ENCODE data around the gene ZC3H7B.

DNA sequence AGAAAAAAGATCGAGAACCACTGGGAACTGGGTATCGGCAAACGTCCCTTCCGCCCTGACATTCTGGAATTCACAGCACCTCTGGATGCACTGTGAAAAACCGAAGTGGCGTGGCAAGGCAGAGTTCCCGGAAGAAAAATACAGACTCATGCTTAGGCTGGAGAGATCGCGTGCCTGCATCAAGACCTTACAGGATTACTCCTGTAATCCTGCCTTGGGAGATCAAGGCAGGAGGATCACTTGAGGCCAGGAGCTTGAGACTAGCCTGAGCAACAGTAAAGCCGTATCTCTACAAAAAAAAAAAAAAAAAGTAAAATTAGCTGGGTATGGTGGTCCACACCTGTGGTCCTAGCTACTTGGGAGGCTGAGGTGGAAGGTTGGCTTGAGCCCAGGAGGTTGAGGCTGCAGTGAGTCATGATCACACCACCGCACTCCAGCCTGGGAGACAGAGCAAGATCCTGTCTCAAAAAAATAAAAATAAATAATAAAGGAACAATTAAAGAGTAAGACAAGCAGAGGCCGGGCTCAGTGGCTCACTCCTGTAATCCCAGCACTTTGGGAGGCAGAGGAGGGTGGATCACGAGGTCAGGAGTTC, 60.5 kb downstream of the ZC3H7B start:
- no peak for TF ChIP-seq POLR2A (IDR thresholded peaks at IDR 0.05)
- TF ChIP-seq, protein P1, sequence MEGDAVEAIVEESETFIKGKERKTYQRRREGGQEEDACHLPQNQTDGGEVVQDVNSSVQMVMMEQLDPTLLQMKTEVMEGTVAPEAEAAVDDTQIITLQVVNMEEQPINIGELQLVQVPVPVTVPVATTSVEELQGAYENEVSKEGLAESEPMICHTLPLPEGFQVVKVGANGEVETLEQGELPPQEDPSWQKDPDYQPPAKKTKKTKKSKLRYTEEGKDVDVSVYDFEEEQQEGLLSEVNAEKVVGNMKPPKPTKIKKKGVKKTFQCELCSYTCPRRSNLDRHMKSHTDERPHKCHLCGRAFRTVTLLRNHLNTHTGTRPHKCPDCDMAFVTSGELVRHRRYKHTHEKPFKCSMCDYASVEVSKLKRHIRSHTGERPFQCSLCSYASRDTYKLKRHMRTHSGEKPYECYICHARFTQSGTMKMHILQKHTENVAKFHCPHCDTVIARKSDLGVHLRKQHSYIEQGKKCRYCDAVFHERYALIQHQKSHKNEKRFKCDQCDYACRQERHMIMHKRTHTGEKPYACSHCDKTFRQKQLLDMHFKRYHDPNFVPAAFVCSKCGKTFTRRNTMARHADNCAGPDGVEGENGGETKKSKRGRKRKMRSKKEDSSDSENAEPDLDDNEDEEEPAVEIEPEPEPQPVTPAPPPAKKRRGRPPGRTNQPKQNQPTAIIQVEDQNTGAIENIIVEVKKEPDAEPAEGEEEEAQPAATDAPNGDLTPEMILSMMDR (IDR thresholded peaks at IDR 0.05): no peak
